NT2/D1 (cell line): ENCODE measurements around the gene BCAT1.

Source experiments
- SUZ12 ChIP-seq: IDR thresholded peaks from 2 replicates; pipeline ENCODE4 v1.6.1; 2011; ENCODE audit not compliant: insufficient read length, insufficient read depth; ENCODE audit errors: extremely low read depth
- YY1 ChIP-seq: IDR thresholded peaks from 2 replicates; pipeline ENCODE4 v1.6.1; 2011; ENCODE audit not compliant: insufficient read length, insufficient read depth
- ZNF274 ChIP-seq: IDR thresholded peaks from 2 replicates; pipeline ENCODE4 v1.6.1; 2011; ENCODE audit warnings: mild to moderate bottlenecking, low read depth, low read length

DNA sequence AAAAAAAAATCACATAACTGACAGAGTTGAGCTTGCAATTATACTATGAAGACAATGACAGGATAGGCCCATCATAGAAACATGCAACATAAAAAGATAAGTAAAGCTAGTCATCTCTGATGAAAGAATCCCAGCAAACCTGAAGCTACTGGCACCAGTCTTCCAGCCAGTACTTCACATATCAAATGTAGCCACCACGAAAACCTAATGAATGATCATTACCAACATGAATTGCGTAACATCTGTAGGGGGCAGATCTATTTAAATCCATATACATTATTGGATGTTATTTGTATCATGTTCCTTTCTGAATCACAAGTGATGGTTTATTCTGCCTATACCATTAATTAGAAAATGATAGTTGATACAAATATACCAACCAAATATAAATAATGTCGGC is 73.9 kb downstream of the BCAT1 start:
- TF ChIP-seq ZNF274 (no peak), SUZ12 (no peak), YY1 (no peak)
